PC-3 (cell line): Measurements from ENCODE around the gene UGT1A9.
"Not testable (repeated sequence)": the region's sequence is repeated elsewhere in the genome, so short reads cannot be mapped to it uniquely, and the experiment has no call there.

Source experiments
- CTCF ChIP-seq: fragments of 300-600 bp; sonication (generic); conservative IDR thresholded peaks from 2 replicates; pipeline ENCODE4 v1.5.1; 2017; ENCODE audit warnings: antibody characterized with exemption, low read depth, mild to moderate bottlenecking, low read length
- EZH2phosphoT487 ChIP-seq: fragments of 300-600 bp; sonication (generic); IDR thresholded peaks from 2 replicates; pipeline ENCODE4 v1.6.1; 2018; ENCODE audit warnings: mild to moderate bottlenecking, antibody characterized with exemption, low read length, borderline replicate concordance

- TF ChIP-seq CTCF, EZH2phosphoT487: not testable (repeated sequence)
Measured at GRCh38 chr2:233700842-233701241, 29.1 kb downstream of the UGT1A9 start.
